DMS53 treated with DMSO at 0.1 percent for 48 hours (cell line): Measurements from ENCODE around the gene ELK3.

Experiments
- DNase-seq: peaks from one replicate; lab custom pipeline; 2025; ENCODE audit not compliant: unreplicated experiment; lab: John Stamatoyannopoulos, UW

ELK3 gene

GRCh38 chr12:96193725-96194575 lies at the start of gene ELK3:
Gene ELK3 (plus strand): TSS chr12:96194375.
- DNase-seq = peak; percentile 72

- no peak for DNase-seq
Observed at GRCh38 chr12:96146747-96147146, 47.4 kb upstream of the ELK3 start.

- no peak for DNase-seq
Observed at GRCh38 chr12:96150442-96150841, 43.7 kb upstream of the ELK3 start.

GRCh38 chr12:96152164-96152563 lies 42.0 kb upstream of the ELK3 start:
- no peak for DNase-seq

GRCh38 chr12:96153131-96153725 lies 40.9 kb upstream of the ELK3 start:
- no peak for DNase-seq

GRCh38 chr12:96155181-96155580 lies 39.0 kb upstream of the ELK3 start:
- no peak for DNase-seq

- DNase-seq = no peak
Observed at GRCh38 chr12:96155781-96156180, 38.4 kb upstream of the ELK3 start.

- no peak for DNase-seq
Observed at GRCh38 chr12:96156211-96156610, 38.0 kb upstream of the ELK3 start.

GRCh38 chr12:96157427-96157826 lies 36.7 kb upstream of the ELK3 start:
- no peak for DNase-seq

GRCh38 chr12:96164951-96165811 lies 29.0 kb upstream of the ELK3 start:
- no peak for DNase-seq

GRCh38 chr12:96166765-96167164 lies 27.4 kb upstream of the ELK3 start:
- DNase-seq = no peak

GRCh38 chr12:96167492-96167891 lies 26.7 kb upstream of the ELK3 start:
- DNase-seq = no peak

GRCh38 chr12:96170328-96170727 lies 23.8 kb upstream of the ELK3 start:
- DNase-seq = no peak

- DNase-seq = no peak
Observed at GRCh38 chr12:96170762-96171161, 23.4 kb upstream of the ELK3 start.

- DNase-seq = no peak
Observed at GRCh38 chr12:96171905-96172304, 22.3 kb upstream of the ELK3 start.

GRCh38 chr12:96172981-96173380 lies 21.2 kb upstream of the ELK3 start:
- no peak for DNase-seq

GRCh38 chr12:96176575-96176974 lies 17.6 kb upstream of the ELK3 start:
- no peak for DNase-seq

- DNase-seq = no peak
Observed at GRCh38 chr12:96177013-96177412, 17.2 kb upstream of the ELK3 start.

- no peak for DNase-seq
Observed at GRCh38 chr12:96183734-96184370, 10.3 kb upstream of the ELK3 start.

GRCh38 chr12:96185914-96186313 lies 8.3 kb upstream of the ELK3 start:
- DNase-seq = no peak

GRCh38 chr12:96186607-96187301 lies 7.4 kb upstream of the ELK3 start:
- DNase-seq = no peak
